ENCODE results near the gene GPR180. TPM values are rescaled to one million over a fixed set of nuclear protein-coding genes. Genes with fewer than 3 reads are reported as not detected.

GPR180 gene
- total and polyA plus RNA-seq, 2 experiments from 2014 or later = 3.7 to 9.5 TPM

GRCh38 chr13:94598281-94598680 lies 3.4 kb upstream of the GPR180 start (continued):
- no peak for TF ChIP-seq EZH2phosphoT487 (IDR thresholded peaks at IDR 0.05; ENCODE audit: unreplicated experiment)
- no peak for TF ChIP-seq NANOG (IDR thresholded peaks at IDR 0.05; ENCODE audit: borderline replicate concordance)
- TF ChIP-seq POLR2AphosphoS5 (IDR thresholded peaks at IDR 0.05; ENCODE audit: low read depth) = no peak
- TF ChIP-seq JUNB (IDR thresholded peaks at IDR 0.05; ENCODE audit: unreplicated experiment) = no peak
- no peak for TF ChIP-seq ETS1 (IDR thresholded peaks at IDR 0.05)
- TF ChIP-seq CREB1 (CRISPR knock-in tag; IDR thresholded peaks at IDR 0.05; ENCODE audit: low read depth) = no peak
- TF ChIP-seq ZNF114 (CRISPR knock-in tag; IDR thresholded peaks at IDR 0.05) = no peak
- no peak for TF ChIP-seq REST (IDR thresholded peaks at IDR 0.05; ENCODE audit: unreplicated experiment)

GRCh38 chr13:94599877-94600276 lies 1.8 kb upstream of the GPR180 start:
- H3K4me1 Mint-ChIP-seq = peaks cover 16% of the 10 kb centered on the region
- peaks cover 16% of the 10 kb centered on the region for H3K4me1 ChIP-seq (ENCODE audit: insufficient read depth)
- TF ChIP-seq REST (IDR thresholded peaks at IDR 0.05; ENCODE audit: unreplicated experiment) = no peak
- TF ChIP-seq ZNF462 (CRISPR knock-in tag; IDR thresholded peaks at IDR 0.05) = no peak
- no peak for TF ChIP-seq ETS1 (IDR thresholded peaks at IDR 0.05)
- no peak for TF ChIP-seq EZH2 (IDR thresholded peaks at IDR 0.05; ENCODE audit: low read depth, unreplicated experiment)

More at GRCh38 chr13:94599877-94600276, 1.8 kb upstream of the GPR180 start:
- Histone ChIP-seq H3K36me3 (ENCODE audit: insufficient read depth) (no peaks in the 10 kb centered on the region), H3K4me3 (no peak overlapping the region), H3K4me2 (no peak overlapping the region), H2AFZ (no peak overlapping the region), H3K9me2 (ENCODE audit: insufficient read depth) (no peaks in the 10 kb centered on the region), H3K79me2 (replicated peaks; ENCODE audit: insufficient read depth) (peaks cover 38% of the 10 kb centered on the region), H3K27ac (ENCODE audit: low read depth) (no peak overlapping the region), H3K27me3 (ENCODE audit: insufficient read depth) (peaks cover 13% of the 10 kb centered on the region), H3F3A (replicated peaks; ENCODE audit: low read depth) (no peaks in the 10 kb centered on the region), H4K20me1 (replicated peaks; ENCODE audit: insufficient read depth) (no peaks in the 10 kb centered on the region)
- Mint-ChIP-seq H3K27me3 (ENCODE audit: insufficient read depth, low read depth, poor library complexity) (peaks cover 22% of the 10 kb centered on the region), H3K4me3 (no peak overlapping the region), H3K9me3 (peaks cover 18% of the 10 kb centered on the region), H3K36me3 (ENCODE audit: low read depth) (peaks cover 13% of the 10 kb centered on the region), H3K27ac (no peak overlapping the region)
- ATAC-seq (no peak), DNase-seq (ENCODE audit: low spot score) (no peak)
